ENCODE data around the gene SH3RF2.
"Not testable (repeated sequence)": the region's sequence is repeated elsewhere in the genome, so short reads cannot be mapped to it uniquely, and the experiment has no call there.

The SH3RF2 gene

GRCh38 chr5:146006470-146007190, 70.3 kb downstream of the SH3RF2 start:
- DNase-seq (ENCODE audit: low read depth in 2 of 2): no peak

GRCh38 chr5:146007270-146007669, 70.9 kb downstream of the SH3RF2 start:
- DNase-seq (ENCODE audit: low read depth in 2 of 2): no peak

- DNase-seq (ENCODE audit: low read depth in 2 of 2): no peak
These were observed 71.6 kb downstream of the SH3RF2 start for GRCh38 chr5:146007989-146008388.

GRCh38 chr5:146009020-146009419, 72.6 kb downstream of the SH3RF2 start:
- no peak for DNase-seq (ENCODE audit: low read depth in 2 of 2)

GRCh38 chr5:146010447-146010846, 74.1 kb downstream of the SH3RF2 start:
- not testable (repeated sequence) for DNase-seq (ENCODE audit: low read depth in 2 of 2)

GRCh38 chr5:146013761-146014160, 77.4 kb downstream of the SH3RF2 start:
- DNase-seq (ENCODE audit: low read depth in 2 of 2): no peak

- DNase-seq (ENCODE audit: low read depth in 2 of 2): no peak
These were observed 78.6 kb downstream of the SH3RF2 start for GRCh38 chr5:146015001-146015400.

- no peak for DNase-seq (ENCODE audit: low read depth in 2 of 2)
These were observed 80.5 kb downstream of the SH3RF2 start for GRCh38 chr5:146016764-146017484.

- DNase-seq (ENCODE audit: low read depth in 2 of 2): no peak
These were observed 82.4 kb downstream of the SH3RF2 start for GRCh38 chr5:146018514-146019375.

GRCh38 chr5:146020100-146020499, 83.7 kb downstream of the SH3RF2 start:
- no peak for DNase-seq (ENCODE audit: low read depth in 2 of 2)

- DNase-seq (ENCODE audit: low read depth in 2 of 2): no peak
These were observed 87.7 kb downstream of the SH3RF2 start for GRCh38 chr5:146024034-146024433.

- DNase-seq (ENCODE audit: low read depth in 2 of 2): no peak
These were observed 88.8 kb downstream of the SH3RF2 start for GRCh38 chr5:146025114-146025680.

- DNase-seq (ENCODE audit: low read depth in 2 of 2): no peak
These were observed 89.3 kb downstream of the SH3RF2 start for GRCh38 chr5:146025681-146026080.

GRCh38 chr5:146026307-146027010, 90.1 kb downstream of the SH3RF2 start:
- DNase-seq (ENCODE audit: low read depth in 2 of 2): no peak

- DNase-seq (ENCODE audit: low read depth in 2 of 2): no peak
These were observed 91.4 kb downstream of the SH3RF2 start for GRCh38 chr5:146027751-146028150.

- no peak for DNase-seq (ENCODE audit: low read depth in 2 of 2)
These were observed 96.5 kb downstream of the SH3RF2 start for GRCh38 chr5:146032911-146033310.

- DNase-seq (ENCODE audit: low read depth in 2 of 2): no peak
These were observed 97.7 kb downstream of the SH3RF2 start for GRCh38 chr5:146034127-146034526.

- no peak for DNase-seq (ENCODE audit: low read depth in 2 of 2)
These were observed 98.2 kb downstream of the SH3RF2 start for GRCh38 chr5:146034605-146035004.

GRCh38 chr5:146039420-146039819, 103.0 kb downstream of the SH3RF2 start:
- DNase-seq (ENCODE audit: low read depth in 2 of 2): no peak

GRCh38 chr5:146040527-146040926, 104.1 kb downstream of the SH3RF2 start:
- DNase-seq (ENCODE audit: low read depth in 2 of 2): no peak

GRCh38 chr5:146041180-146041789, 104.9 kb downstream of the SH3RF2 start:
- DNase-seq (ENCODE audit: low read depth in 2 of 2): no peak

Measured in stimulated activated CD4-positive, alpha-beta T cell treated with anti-CD3 and anti-CD28 coated beads, Interleukin-1b, Interleukin-23, amount 100 ng/mL, for 1 hour (primary cell).